Breast epithelium (tissue), 4 donors: ENCODE results near the gene ATP6V0E2. TPM values are rescaled to one million over a fixed set of nuclear protein-coding genes. Genes with fewer than 3 reads are reported as not detected.
"Not testable (repeated sequence)": the region's sequence is repeated elsewhere in the genome, so short reads cannot be mapped to it uniquely, and the experiment has no call there.

Source experiments
- DNase-seq, 2 donors: peaks; one replicate each; pipeline ENCODE4 v3.0.0-alpha.2; 2019; ENCODE audit warnings: low spot score in 2 of 2
- H3K27ac ChIP-seq, 2 donors: fragments of 200-600 bp; sonication (generic) in 1 of 2; one replicate each; pipeline ENCODE4 v1.5.1; 2016 to 2019; ENCODE audit warnings: mild to moderate bottlenecking in 1 of 2
- H3K27me3 ChIP-seq, 2 donors: fragments of 200-600 bp; sonication (generic) in 1 of 2; one replicate each; pipeline versions ENCODE4 v1.5.1 to v1.6.0; 2017 to 2019; ENCODE audit warnings: control low read depth in 1 of 2, mild to moderate bottlenecking in 1 of 2
- H3K36me3 ChIP-seq: fragments of 200-600 bp; one replicate; pipeline ENCODE4 v1.5.1; 2019
- H3K4me1 ChIP-seq, 2 donors: fragments of 200-600 bp; sonication (generic); one replicate each; pipeline ENCODE4 v1.5.1; 2016 to 2019; ENCODE audit warnings: control low read depth in 1 of 2
- H3K4me3 ChIP-seq, 3 donors: fragments of 200-600 bp; sonication (generic); 1 replicate in 2 of 3; 2 replicates in 1 of 3; pipeline ENCODE4 v1.5.1; 2016 to 2019; ENCODE audit warnings: mild to moderate bottlenecking in 3 of 3, moderate library complexity in 2 of 3
- H3K9me3 ChIP-seq, 2 donors: fragments of 200-600 bp; sonication (generic) in 1 of 2; one replicate each; pipeline ENCODE4 v1.5.1; 2016 to 2019; ENCODE audit warnings: control low read depth in 1 of 2
- POLR2A ChIP-seq: fragments of 450-650 bp; IDR thresholded peaks from one replicate; pipeline ENCODE4 v1.6.1; 2016; ENCODE audit warnings: antibody characterized with exemption, mild to moderate bottlenecking, moderate library complexity
- POLR2AphosphoS5 ChIP-seq, 3 donors: sonication (generic); formaldehyde crosslinking; IDR thresholded peaks; one replicate each; pipeline ENCODE4 v1.6.1; 2017; ENCODE audit warnings: antibody characterized with exemption in 3 of 3
- intact Hi-C: fragments of 100-400 bp; cut with DNase I; formaldehyde crosslinking; loops from one replicate; pipeline ENCODE4 v1.15.1; 2023; ENCODE audit warnings: low total_unique reads
- total RNA-seq, 3 donors: library from RNA; depleted of rRNA; stranded (reverse); fragments of >200 nt; gene quantifications; one replicate each; pipeline ENCODE4 v1.1.0, GENCODE V29; 2016
- TF ChIP-seq, protein P1 (sequence below), 3 donors: fragments of 450-650 bp; IDR thresholded peaks; one replicate each; pipeline ENCODE4 v1.5.1; 2016 to 2017; ENCODE audit warnings: antibody characterized with exemption in 3 of 3, mild to moderate bottlenecking in 3 of 3, moderate library complexity in 3 of 3

Gene ATP6V0E2
- total RNA-seq, 3 donors from 2014 or later = 18.4 to 29.2 (median 23.1) TPM

GRCh38 chr7:149826344-149827088, 47.3 kb upstream of the ATP6V0E2 start:
- no peaks in the 10 kb centered on the region for H3K9me3 ChIP-seq
- intact Hi-C loops = no loop called here
- no peaks in the 10 kb centered on the region for H3K4me1 ChIP-seq
- no peaks in the 10 kb centered on the region for H3K36me3 ChIP-seq
- peak in 1 of 2 donors; percentile 30 for DNase-seq
- H3K27me3 ChIP-seq = no peaks in the 10 kb centered on the region
- H3K4me3 ChIP-seq = no peak overlapping the region
- H3K27ac ChIP-seq = no peak overlapping the region
- TF ChIP-seq POLR2A = no peak

DNA sequence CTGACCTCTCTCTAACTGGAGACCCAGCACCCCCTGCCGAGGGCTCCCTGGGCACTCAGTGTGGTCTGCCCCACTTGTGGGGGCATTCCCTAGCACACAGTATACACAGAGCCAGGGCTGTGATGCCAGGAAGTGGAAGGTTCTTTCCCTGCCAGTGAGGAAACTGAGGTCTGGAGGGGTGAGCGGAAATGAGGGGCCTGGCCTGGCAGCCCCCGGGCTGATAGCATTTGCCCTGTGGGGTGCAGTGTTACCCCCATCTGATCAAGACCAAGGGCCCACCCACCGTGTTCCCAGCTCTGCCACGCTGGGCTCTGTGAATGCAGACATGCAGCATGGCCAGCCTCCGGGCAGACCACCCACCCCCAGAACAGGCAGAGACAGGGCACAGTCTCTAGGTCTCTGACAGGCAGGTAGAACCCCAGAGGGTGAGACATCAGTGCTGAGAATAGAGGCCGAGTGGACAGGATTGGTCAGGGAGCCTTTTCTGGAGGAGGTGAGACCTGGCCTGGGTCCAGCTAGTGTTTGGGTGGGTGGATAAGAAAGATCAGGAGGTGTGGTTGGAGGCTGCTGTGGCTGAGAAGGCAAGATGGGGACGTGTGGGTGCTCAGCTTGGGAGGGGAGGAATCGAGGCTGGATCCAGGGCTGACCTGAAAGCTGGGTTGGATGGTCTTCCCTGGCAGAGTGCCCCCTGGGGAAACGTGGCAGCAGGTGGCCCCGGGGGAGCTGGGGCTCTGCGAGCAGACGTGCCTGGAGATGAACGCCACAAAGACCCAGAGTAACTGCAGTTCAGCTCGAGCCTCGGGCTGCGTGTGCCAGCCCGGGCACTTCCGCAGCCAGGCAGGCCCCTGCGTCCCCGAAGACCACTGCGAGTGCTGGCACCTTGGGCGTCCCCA, 46.4 kb upstream of the ATP6V0E2 start:
- TF ChIP-seq, protein P1, sequence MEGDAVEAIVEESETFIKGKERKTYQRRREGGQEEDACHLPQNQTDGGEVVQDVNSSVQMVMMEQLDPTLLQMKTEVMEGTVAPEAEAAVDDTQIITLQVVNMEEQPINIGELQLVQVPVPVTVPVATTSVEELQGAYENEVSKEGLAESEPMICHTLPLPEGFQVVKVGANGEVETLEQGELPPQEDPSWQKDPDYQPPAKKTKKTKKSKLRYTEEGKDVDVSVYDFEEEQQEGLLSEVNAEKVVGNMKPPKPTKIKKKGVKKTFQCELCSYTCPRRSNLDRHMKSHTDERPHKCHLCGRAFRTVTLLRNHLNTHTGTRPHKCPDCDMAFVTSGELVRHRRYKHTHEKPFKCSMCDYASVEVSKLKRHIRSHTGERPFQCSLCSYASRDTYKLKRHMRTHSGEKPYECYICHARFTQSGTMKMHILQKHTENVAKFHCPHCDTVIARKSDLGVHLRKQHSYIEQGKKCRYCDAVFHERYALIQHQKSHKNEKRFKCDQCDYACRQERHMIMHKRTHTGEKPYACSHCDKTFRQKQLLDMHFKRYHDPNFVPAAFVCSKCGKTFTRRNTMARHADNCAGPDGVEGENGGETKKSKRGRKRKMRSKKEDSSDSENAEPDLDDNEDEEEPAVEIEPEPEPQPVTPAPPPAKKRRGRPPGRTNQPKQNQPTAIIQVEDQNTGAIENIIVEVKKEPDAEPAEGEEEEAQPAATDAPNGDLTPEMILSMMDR (IDR thresholded peaks at IDR 0.05) = no peak
- TF ChIP-seq POLR2A (no peak), POLR2AphosphoS5 (IDR thresholded peaks at IDR 0.05) (no peak)
- Histone ChIP-seq H3K27ac (no peak overlapping the region), H3K4me3 (no peak overlapping the region), H3K4me1 (no peaks in the 10 kb centered on the region), H3K36me3 (no peaks in the 10 kb centered on the region), H3K9me3 (no peaks in the 10 kb centered on the region), H3K27me3 (no peaks in the 10 kb centered on the region)
- intact Hi-C loops = no loop called here
- peak in 1 of 2 donors; percentile 46 for DNase-seq

DNA sequence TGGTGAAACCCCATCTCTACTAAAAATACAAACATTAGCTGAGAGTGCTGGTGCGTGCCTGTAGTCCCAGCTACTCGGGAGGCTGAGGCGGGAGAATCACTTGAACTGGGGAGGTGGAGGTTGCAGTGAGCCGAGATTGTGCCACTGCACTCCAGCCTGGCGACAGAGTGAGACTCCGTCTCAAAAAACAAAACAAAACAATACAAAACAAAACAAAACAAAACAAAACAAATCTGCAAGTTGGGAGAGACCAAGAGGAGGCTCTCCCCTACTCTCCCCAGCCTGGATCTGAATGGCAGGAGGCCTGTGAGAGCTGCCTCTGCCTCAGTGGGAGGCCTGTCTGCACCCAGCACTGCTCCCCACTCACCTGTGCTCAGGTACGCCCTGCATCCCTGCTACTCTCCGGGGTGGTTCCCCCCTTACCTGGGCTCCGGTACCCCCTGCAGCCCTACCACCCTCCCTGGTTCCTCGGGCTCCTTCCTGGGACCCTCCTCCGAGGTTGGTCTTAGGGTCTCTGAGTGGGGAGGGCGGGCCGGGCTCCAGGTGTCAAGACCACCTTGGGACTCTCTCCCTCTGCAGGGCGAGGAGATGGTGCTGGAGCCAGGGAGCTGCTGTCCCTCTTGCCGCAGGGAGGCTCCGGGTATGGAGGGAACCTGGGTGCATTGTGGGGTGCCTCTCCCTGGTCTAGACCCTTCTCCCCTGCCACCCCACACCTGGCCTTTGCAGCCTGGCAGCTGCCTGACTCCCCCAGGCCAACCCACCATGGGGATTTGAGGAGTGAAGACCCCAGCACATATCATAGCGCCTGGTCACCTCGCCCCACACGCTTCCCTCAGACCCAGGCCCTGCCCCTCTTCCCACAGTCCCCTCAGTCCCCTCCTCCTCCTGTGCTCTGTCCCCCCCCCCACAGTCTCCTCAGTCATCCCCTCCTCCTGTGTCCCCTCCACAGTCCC, 45.1 kb upstream of the ATP6V0E2 start:
- intact Hi-C loops = no loop called here
- H3K4me3 ChIP-seq = no peak overlapping the region
- TF ChIP-seq, protein P1 (IDR thresholded peaks at IDR 0.05) = no peak
- no peak for TF ChIP-seq POLR2A
- TF ChIP-seq POLR2AphosphoS5 (IDR thresholded peaks at IDR 0.05) = no peak
- no peak overlapping the region for H3K27ac ChIP-seq
- H3K4me1 ChIP-seq = no peaks in the 10 kb centered on the region
- H3K27me3 ChIP-seq = no peaks in the 10 kb centered on the region
- DNase-seq = no peak
- H3K9me3 ChIP-seq = no peaks in the 10 kb centered on the region
- no peaks in the 10 kb centered on the region for H3K36me3 ChIP-seq

- intact Hi-C loops = loop anchor here (10.0 kb wide), 1 partner anchor 356 kb away; no protein-coding TSS in a partner anchor
- not testable (repeated sequence) for H3K36me3 ChIP-seq, H3K27me3 ChIP-seq, H3K27ac ChIP-seq, H3K4me3 ChIP-seq, H3K4me1 ChIP-seq, DNase-seq, H3K9me3 ChIP-seq
These were observed 43.2 kb upstream of the ATP6V0E2 start for GRCh38 chr7:149830527-149830926.

DNA sequence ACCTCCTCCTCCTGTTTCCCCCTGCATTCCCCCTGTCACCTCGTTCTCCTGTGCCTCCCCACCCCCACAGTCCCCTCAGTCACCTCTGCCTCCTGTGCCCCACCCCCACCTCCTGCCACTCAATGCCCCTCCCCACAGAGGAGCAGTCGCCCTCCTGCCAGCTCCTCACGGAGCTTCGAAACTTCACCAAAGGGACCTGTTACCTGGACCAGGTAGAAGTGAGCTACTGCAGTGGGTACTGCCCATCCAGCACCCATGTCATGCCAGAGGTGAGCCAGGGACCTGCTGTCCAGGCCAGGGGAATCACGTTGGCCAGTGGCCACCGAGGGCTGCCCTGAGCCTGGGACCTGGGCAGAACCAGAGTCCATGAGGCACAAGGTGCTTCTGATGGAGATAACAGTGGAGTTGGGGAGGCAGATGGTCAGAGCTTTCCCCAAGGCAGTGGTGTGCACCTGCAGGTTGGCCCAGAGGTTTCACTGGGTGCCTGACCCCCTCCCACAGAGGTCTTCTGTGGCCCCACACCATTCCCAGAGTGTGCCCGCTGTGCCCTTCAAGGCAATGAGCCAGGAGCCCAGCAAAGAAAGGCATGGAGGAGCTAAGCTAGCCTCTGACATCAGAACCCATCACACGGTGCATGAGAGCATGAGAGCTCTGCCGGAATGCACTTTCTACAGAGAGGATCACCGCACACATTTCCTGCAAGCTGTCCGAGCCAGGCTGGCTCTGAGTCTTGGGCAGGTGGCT, 42.6 kb upstream of the ATP6V0E2 start:
- intact Hi-C loops = loop anchor here (10.0 kb wide), 1 partner anchor 356 kb away; no protein-coding TSS in a partner anchor
- no peak for DNase-seq

More for the DNA sequence above, 42.6 kb upstream of the ATP6V0E2 start:
- H3K9me3 ChIP-seq = no peaks in the 10 kb centered on the region
- no peak overlapping the region for H3K4me3 ChIP-seq
- H3K27ac ChIP-seq = no peak overlapping the region
- H3K27me3 ChIP-seq = no peaks in the 10 kb centered on the region
- TF ChIP-seq POLR2A (no peak), POLR2AphosphoS5 (IDR thresholded peaks at IDR 0.05) (no peak)
- TF ChIP-seq, protein P1 (IDR thresholded peaks at IDR 0.05) = no peak
- H3K36me3 ChIP-seq = no peaks in the 10 kb centered on the region
- H3K4me1 ChIP-seq = no peaks in the 10 kb centered on the region
